Mesodermal cell (in vitro differentiated cells): ENCODE data around the gene ITGB1BP2. TPM values are rescaled to one million over a fixed set of nuclear protein-coding genes. Genes with fewer than 3 reads are reported as not detected.
"Not testable (repeated sequence)": the region's sequence is repeated elsewhere in the genome, so short reads cannot be mapped to it uniquely, and the experiment has no call there.

Source experiments
- H3K27ac ChIP-seq: 2 replicates; pipeline ENCODE4 v1.7.0; 2013; ENCODE audit warnings: mild to moderate bottlenecking, low read depth, low read length, moderate library complexity; ENCODE audit not compliant: severe bottlenecking
- H3K36me3 ChIP-seq: 2 replicates; pipeline ENCODE4 v1.7.1; 2013; ENCODE audit warnings: mild to moderate bottlenecking, low read length, moderate library complexity; ENCODE audit not compliant: control insufficient read depth, insufficient read depth
- H3K4me1 ChIP-seq: one replicate; pipeline ENCODE4 v1.7.1; 2013; ENCODE audit warnings: mild to moderate bottlenecking, low read length; ENCODE audit not compliant: insufficient read depth, control insufficient read depth, poor library complexity, severe bottlenecking
- H3K4me3 ChIP-seq: 2 replicates; pipeline ENCODE4 v1.7.0; 2013; ENCODE audit warnings: low read length, control low read depth, mild to moderate bottlenecking; ENCODE audit not compliant: insufficient read depth, poor library complexity, severe bottlenecking; ENCODE audit errors: extremely low read depth
- H3K9me3 ChIP-seq: 2 replicates; pipeline ENCODE4 v1.7.1; 2013; ENCODE audit warnings: mild to moderate bottlenecking, low read length, moderate library complexity; ENCODE audit not compliant: control insufficient read depth
- WGBS, 2 experiments: methylation state at CpG; one replicate each; pipeline ENCODE4 v1.1.5; 2013; ENCODE audit warnings: missing lambda C conversion rate in 2 of 2; ENCODE audit not compliant: insufficient coverage in 2 of 2; 5-methylcytosine and 5-hydroxymethylcytosine counted together
- polyA plus RNA-seq, 2 experiments: library from polyadenylated mRNA; stranded (reverse); fragments of 50-300 nt; gene quantifications; one replicate each; pipeline ENCODE4 v1.2.3, GENCODE V29; 2013

Gene ITGB1BP2
- 2.6 TPM for polyA plus RNA-seq (2013, experiment 1 of 2)
- polyA plus RNA-seq (2013, experiment 2 of 2): 1.7 TPM

DNA sequence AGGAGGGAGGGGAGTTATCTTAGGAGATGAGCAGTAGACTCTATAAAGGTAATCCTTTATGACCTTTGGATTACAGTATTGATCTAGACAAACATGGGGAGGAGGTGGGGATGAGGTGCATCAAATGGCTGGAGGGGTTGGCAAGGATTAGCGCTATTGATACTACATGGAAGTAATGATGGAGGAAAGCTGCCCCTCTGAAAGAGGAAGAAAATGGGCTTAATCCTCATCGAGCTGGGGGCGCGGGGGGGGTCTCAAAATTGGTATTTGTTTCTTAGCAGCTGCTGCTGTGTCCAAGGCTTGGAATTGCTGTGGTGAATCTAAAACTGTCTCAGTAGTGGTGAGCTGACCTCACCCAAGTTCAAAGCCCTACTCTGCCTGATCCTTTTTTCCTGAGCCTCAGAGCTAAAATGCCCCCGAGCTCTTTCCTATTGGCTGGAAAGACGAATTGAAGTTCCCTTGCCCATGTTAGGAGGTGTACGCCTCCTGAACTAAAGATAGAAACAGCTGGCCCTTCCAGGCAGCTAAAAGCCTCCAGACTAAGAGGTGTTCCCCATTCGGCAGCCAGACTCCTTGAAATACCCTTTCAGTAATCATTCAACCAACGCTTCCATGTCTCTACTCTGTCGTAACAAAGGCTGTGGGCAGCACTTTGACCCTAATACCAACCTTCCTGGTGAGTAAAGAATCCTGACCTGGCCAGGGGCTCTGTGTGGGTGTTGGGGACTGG lies at the start of gene ITGB1BP2:
Gene ITGB1BP2 (plus strand): TSS at position 556 of the 730 bp plus-strand sequence. CDS start 57 bp downstream, at position 613.
- peaks cover 10% of the 10 kb centered on the region for H3K4me1 ChIP-seq
- H3K4me3 ChIP-seq: no peak within 1 kb of the TSS
- no peaks in the 10 kb centered on the region for H3K9me3 ChIP-seq
- H3K36me3 ChIP-seq: peaks cover 68% of the 10 kb centered on the region
- 86 to 94% methylated on average over 3 to 4 of the region's 10 CpGs for WGBS, 2 experiments
- H3K27ac ChIP-seq: peak within 1 kb of the TSS; percentile 5

DNA sequence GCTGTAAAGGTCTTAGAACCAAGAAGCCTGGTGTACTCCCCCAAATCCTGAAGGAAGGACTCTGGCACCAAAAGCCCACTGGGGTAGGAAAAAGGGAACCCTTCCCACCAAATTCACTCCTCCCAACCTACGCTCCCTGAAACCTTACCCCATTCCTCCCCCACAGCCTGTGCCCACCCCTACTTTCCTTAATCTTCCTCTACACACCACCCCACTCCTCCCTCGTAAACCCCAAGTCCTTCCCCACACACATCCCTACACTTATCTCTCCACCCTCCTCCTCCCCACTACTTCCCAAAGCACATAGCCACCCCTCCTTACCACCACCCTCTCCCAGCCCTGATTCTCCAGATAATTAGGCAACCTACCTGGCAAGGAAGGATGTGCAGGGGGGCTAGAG lies 49.3 kb upstream of the ITGB1BP2 start:
- H3K27ac ChIP-seq: no peak overlapping the region
- H3K36me3 ChIP-seq: peaks cover 36% of the 10 kb centered on the region
- 14% methylated on average over 1 of the region's 2 CpGs; no CpG with 5 or more reads in 1 of the 2 experiments for WGBS, 2 experiments
- H3K4me3 ChIP-seq: peak overlapping the region; percentile 60
- no peaks in the 10 kb centered on the region for H3K9me3 ChIP-seq
- H3K4me1 ChIP-seq: peaks cover 19% of the 10 kb centered on the region

DNA sequence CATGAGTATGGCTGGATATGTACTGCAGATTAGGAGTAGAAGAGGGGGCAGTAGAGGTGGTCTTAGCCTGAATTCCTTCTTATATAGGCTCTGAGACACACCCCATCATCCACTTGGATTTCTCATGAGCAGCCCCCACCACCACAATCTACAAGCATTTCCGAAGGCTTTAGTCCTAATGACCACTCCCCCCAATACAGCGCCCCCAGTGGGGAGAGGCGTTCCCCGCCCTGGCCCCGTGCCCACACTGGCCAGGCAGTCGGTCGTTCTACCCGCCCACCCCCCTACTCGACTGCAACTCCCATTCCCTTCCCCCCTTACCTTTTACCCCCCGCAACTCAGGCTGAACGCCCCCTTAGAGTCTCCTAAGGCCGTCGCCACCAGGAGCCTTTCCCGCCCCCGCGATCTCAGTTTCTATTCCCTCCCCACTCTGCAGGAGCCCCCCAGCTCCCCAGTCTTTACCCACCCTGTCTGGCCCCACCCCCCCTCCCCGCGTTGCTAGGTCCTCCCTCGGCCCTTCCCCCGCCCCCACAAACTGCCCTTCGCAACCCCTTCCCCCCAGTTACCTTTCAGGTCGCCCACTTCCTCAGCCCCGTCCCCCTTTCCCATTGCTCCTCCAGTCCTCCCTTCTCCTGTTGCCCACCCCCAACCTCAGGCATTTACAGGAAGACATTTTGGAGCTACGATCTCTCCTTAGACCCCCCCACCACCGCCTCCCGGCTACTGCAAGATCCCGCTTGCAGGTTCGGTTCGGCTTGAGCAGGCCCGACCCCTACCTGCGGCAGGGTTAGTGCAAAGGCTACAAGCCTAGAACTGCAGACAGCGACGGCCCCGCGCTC lies 48.1 kb upstream of the ITGB1BP2 start:
- Histone ChIP-seq H3K27ac (peak overlapping the region; percentile 23), H3K36me3 (peaks cover 25% of the 10 kb centered on the region), H3K9me3 (no peaks in the 10 kb centered on the region), H3K4me1 (peaks cover 19% of the 10 kb centered on the region), H3K4me3 (peak overlapping the region; percentile 60)
- WGBS, 2 experiments: 0% methylated on average over 5 of the region's 35 CpGs; no CpG with 5 or more reads in 1 of the 2 experiments

DNA sequence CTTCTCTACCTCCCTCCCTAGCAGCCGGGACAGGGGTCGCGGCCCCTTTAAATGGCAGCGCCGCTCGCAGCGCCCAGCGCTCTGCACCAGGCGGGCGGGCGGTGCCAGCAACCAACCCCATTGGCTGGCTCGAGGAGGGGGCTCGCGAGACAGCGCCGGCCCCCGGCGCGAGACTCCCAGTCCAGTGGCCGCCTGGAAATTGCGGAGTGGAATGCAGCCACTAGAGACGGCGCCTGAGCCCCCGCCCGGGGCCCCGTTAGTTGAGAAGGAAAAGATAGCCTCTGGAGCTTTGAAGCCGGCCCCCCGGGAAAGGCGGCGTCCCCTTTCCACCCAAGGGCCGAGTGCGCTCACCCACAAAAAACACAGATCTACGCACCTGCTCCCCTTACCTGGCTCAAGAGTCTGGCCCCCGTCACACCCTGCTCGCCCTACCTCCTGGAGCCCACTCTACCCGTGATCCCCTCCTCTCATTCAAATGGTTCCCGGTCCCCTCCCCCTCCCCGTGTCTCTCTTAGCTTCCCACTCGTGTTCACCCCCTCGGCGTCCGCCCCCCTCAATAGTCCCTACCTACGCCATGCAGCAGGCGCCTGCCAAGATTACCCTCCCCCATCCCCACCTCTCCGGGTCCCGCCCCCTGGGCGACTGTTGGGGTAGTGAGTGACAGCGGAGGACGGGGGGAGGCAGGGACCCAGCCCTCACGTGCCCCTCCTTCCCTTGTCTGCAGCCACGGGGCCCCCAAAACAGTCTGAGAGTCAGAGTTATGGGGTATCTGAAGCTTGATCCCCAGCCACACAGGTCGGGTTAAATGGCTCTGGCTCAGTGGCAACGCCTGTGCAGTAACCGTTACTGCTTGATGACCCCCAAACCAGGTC lies 47.2 kb upstream of the ITGB1BP2 start, which contains the start of gene ZMYM3:
Gene ZMYM3 (minus strand): TSS at position 49 of the 872 bp plus-strand sequence. CDS start 885 bp downstream, outside the sequence.
- 0% methylated on average over 3 to 16 of the region's 54 CpGs for WGBS, 2 experiments
- H3K4me3 ChIP-seq: peak within 1 kb of the TSS; percentile 60
- peak within 1 kb of the TSS; percentile 57 for H3K27ac ChIP-seq
- H3K36me3 ChIP-seq: peaks cover 17% of the 10 kb centered on the region
- no peaks in the 10 kb centered on the region for H3K9me3 ChIP-seq
- H3K4me1 ChIP-seq: peaks cover 19% of the 10 kb centered on the region

DNA sequence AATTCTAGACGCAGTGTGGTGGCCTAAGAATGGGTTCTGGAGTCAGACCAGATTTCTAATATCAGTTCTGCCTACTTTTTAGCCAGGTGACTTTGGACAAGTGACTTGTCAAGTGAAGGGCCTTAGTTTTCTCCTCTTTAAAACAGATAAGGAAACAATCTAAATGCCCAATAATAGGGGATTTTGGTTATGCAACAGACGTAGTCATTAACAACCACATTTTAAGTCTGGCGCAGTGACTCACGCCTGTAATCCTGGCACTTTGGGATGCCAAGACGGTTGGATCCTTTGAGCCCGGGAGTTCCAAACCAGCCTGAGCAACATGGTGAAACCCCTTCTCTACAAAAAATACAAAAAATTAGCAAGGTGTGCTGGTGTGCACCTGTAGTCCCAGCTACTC lies 45.5 kb upstream of the ITGB1BP2 start:
- WGBS, 2 experiments: 89 to 91% methylated on average over 4 to 5 of the region's 6 CpGs
- no peak overlapping the region for H3K27ac ChIP-seq
- H3K9me3 ChIP-seq: no peaks in the 10 kb centered on the region
- peaks cover 1% of the 10 kb centered on the region for H3K36me3 ChIP-seq
- no peak overlapping the region for H3K4me3 ChIP-seq
- H3K4me1 ChIP-seq: peaks cover 19% of the 10 kb centered on the region

DNA sequence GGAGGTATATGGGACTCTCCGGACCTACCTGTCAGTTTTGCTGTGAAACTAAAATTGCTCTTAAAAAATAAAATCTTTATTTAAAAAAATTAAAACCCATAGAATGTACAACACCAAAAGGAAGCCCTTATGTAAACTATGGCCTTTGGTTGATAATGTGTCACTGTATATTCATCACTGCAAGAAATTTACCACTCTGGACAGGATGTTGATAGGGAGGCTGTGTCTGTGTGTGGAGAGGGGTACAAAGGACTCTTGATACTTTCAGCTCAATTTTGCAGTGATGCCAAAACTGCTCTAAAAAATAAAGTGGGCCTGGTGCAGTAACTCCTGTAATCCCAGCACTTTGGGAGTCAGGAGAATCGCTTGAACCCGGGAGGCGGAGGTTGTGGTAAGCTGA lies 44.7 kb upstream of the ITGB1BP2 start:
- Histone ChIP-seq H3K36me3 (no peaks in the 10 kb centered on the region), H3K27ac (no peak overlapping the region), H3K4me1 (peaks cover 12% of the 10 kb centered on the region), H3K4me3 (no peak overlapping the region), H3K9me3 (no peaks in the 10 kb centered on the region)
- WGBS, 2 experiments: no CpG with 5 or more reads among the region's 4 CpGs

DNA sequence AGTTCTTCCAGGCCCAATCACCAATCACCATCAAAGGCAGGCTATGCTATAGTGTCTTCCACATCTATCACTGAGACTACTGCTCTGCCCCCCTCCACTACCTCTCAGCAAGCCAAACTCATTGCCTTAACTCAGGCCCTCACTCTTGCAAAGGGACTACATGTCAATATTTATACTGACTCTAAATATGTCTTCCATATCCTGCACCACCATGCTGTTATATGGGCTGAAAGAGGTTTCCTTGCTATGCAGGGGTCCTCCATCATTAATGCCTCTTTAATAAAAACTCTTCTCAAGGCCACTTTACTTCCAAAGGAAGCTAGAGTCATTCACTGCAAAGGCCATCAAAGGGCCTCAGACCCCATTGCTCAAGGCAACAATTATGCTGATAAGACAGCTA lies 32.9 kb upstream of the ITGB1BP2 start:
- H3K9me3 ChIP-seq, H3K4me3 ChIP-seq, H3K4me1 ChIP-seq, H3K36me3 ChIP-seq, H3K27ac ChIP-seq: not testable (repeated sequence)

DNA sequence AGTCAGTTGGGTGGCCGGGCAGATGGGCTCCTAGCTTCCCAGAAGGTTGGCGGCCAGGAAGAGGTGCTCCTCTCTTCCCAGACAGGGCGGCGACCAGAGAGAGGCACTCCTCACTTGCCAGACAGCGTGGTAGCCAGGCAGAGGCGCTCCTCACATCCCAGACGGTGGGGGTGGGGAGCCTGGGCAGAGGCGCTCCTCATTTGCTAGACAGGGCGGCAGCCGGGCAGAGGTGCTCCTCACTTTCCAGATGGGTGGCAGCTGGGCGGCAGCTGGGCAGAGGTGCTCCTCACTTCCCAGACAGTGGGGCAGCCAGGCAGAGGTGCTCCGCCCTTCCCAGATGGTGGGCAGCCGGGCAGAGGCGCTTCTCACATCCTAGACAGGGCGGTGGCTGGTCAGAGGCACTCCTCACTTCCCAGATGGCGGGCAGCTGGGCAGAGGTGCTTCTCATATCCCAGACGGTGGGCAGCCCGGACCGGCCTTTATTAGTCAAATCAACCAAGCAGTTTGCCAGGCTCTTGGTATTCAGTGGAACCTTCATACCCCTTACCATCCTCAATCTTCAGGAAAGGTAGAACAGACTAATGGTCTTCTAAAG lies 31.7 kb upstream of the ITGB1BP2 start:
- Histone ChIP-seq H3K27ac (no peak overlapping the region), H3K4me3 (no peak overlapping the region), H3K36me3 (no peaks in the 10 kb centered on the region), H3K9me3 (no peaks in the 10 kb centered on the region), H3K4me1 (no peaks in the 10 kb centered on the region)
- WGBS, 2 experiments: 89 to 90% methylated on average over 4 to 14 of the region's 19 CpGs

DNA sequence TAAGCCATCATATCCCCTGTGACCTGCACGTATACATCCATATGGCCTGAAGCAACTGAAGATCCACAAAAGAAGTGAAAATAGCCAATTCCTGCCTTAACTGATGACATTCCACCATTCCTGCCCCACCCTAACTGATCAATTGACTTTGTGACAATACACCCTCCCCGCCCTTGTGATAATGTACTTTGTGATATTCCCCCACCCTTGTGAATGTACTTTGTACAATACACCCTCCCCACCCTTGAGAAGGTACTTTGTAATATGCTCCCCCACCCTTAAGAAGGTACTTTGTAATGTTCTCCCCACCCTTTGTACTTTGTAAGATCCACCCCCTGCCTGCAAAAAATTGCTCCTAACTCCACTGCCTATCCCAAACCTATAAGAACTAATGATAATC lies 29.2 kb upstream of the ITGB1BP2 start:
- H3K9me3 ChIP-seq, H3K4me1 ChIP-seq, H3K36me3 ChIP-seq, H3K4me3 ChIP-seq, H3K27ac ChIP-seq: not testable (repeated sequence)
- no CpG with 5 or more reads among the region's 2 CpGs for WGBS, 2 experiments

DNA sequence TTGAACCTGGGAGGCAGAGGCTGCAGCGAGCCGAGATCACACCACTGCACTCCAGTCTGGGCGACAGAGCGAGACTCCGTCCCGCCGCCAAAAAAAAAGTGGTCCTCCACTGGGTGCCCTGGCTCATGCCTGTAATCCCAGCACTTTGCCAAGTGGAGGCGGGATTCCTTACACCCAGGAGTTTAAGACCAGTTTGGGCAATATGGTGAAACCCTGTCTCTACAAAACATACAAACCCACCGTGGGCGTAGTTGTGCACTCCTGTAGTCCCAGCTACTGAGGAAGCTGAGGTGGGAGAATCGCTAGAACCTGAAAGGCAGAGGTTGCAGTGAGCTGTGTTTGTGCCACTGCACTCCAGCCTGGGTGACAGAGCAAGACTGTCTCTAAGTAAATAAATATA lies 20.2 kb upstream of the ITGB1BP2 start:
- H3K36me3 ChIP-seq, H3K27ac ChIP-seq, H3K9me3 ChIP-seq, H3K4me1 ChIP-seq, H3K4me3 ChIP-seq: not testable (repeated sequence)
- 80 to 98% methylated on average over 2 to 8 of the region's 11 CpGs for WGBS, 2 experiments
